Neural crest cell (in vitro differentiated cells): ENCODE measurements around the gene CSAD. TPM values are rescaled to one million over a fixed set of nuclear protein-coding genes. Genes with fewer than 3 reads are reported as not detected.

ENCODE experiments used
- DNase-seq: peaks from one replicate; pipeline ENCODE4 v3.0.0; 2021; ENCODE audit warnings: low read depth, mixed read lengths, low spot score
- H3K27ac Mint-ChIP-seq: one replicate; pipeline ENCODE4 v1.8.0; 2021; ENCODE audit warnings: mild to moderate bottlenecking, mixed read lengths; ENCODE audit not compliant: unreplicated experiment
- H3K27me3 Mint-ChIP-seq: 2 replicates; pipeline ENCODE4 v1.8.0; 2021; ENCODE audit warnings: low read depth, mild to moderate bottlenecking, mixed read lengths
- H3K36me3 Mint-ChIP-seq: 2 replicates; pipeline ENCODE4 v1.8.0; 2021; ENCODE audit warnings: low read depth, mild to moderate bottlenecking, mixed read lengths
- H3K4me1 Mint-ChIP-seq: 2 replicates; pipeline ENCODE4 v1.8.0; 2021; ENCODE audit warnings: mixed read lengths
- H3K4me3 Mint-ChIP-seq: one replicate; pipeline ENCODE4 v1.8.0; 2021; ENCODE audit warnings: mild to moderate bottlenecking, mixed read lengths
- H3K9me3 Mint-ChIP-seq: 2 replicates; pipeline ENCODE4 v1.8.0; 2021; ENCODE audit warnings: mixed read lengths
- total RNA-seq: library from RNA; stranded (reverse); gene quantifications from 2 replicates; pipeline ENCODE4 v1.2.1, GENCODE V29; 2021
- TF ChIP-seq, protein P1 (sequence below): fragments of 200-600 bp; sonication (generic); conservative IDR thresholded peaks from 2 replicates; pipeline ENCODE4 v1.5.0; 2021; ENCODE audit warnings: antibody characterized with exemption, mild to moderate bottlenecking

CSAD gene
- total RNA-seq, 1 donor from 2014 or later: 22.1 TPM

DNA sequence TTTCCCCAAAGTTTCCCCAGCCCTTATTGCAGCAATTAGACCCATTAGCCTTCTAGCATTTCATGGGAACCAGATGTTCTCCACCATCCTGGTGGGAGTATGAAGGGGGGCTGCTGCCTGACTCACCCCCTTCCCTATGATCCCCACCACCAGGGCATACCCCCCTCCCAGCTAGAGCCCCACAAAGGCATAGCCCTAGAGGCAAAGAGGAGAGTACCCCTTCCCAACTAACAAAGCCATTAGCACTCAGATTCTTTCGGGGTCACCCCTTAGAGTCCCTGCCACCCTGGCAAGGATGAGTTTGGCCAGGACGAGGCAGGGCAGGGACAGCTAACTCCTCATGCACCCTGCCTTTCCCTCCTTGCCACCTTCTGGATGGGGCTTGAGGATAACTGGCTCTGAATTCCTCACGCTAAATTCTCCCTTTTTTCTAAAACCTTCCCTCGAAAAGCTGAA is 42.1 kb upstream of the CSAD start:
- Mint-ChIP-seq H3K9me3 (no peaks in the 10 kb centered on the region), H3K4me3 (peak overlapping the region; percentile 78), H3K36me3 (no peaks in the 10 kb centered on the region), H3K27me3 (peaks cover 57% of the 10 kb centered on the region), H3K4me1 (peaks cover 68% of the 10 kb centered on the region), H3K27ac (no peak overlapping the region)
- TF ChIP-seq, protein P1, sequence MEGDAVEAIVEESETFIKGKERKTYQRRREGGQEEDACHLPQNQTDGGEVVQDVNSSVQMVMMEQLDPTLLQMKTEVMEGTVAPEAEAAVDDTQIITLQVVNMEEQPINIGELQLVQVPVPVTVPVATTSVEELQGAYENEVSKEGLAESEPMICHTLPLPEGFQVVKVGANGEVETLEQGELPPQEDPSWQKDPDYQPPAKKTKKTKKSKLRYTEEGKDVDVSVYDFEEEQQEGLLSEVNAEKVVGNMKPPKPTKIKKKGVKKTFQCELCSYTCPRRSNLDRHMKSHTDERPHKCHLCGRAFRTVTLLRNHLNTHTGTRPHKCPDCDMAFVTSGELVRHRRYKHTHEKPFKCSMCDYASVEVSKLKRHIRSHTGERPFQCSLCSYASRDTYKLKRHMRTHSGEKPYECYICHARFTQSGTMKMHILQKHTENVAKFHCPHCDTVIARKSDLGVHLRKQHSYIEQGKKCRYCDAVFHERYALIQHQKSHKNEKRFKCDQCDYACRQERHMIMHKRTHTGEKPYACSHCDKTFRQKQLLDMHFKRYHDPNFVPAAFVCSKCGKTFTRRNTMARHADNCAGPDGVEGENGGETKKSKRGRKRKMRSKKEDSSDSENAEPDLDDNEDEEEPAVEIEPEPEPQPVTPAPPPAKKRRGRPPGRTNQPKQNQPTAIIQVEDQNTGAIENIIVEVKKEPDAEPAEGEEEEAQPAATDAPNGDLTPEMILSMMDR: no peak
- no peak for DNase-seq

GRCh38 chr12:53222170-53222721 is 41.5 kb upstream of the CSAD start:
- Mint-ChIP-seq H3K27ac (peak overlapping the region; percentile 72), H3K9me3 (no peaks in the 10 kb centered on the region), H3K4me1 (peaks cover 73% of the 10 kb centered on the region), H3K36me3 (no peaks in the 10 kb centered on the region), H3K27me3 (peaks cover 63% of the 10 kb centered on the region), H3K4me3 (peak overlapping the region; percentile 78)
- TF ChIP-seq, protein P1: no peak
- no peak for DNase-seq

GRCh38 chr12:53221203-53222080 is 40.7 kb upstream of the CSAD start:
- H3K4me3 Mint-ChIP-seq: peak overlapping the region; percentile 88
- H3K36me3 Mint-ChIP-seq: no peaks in the 10 kb centered on the region
- H3K27ac Mint-ChIP-seq: no peak overlapping the region
- peaks cover 74% of the 10 kb centered on the region for H3K4me1 Mint-ChIP-seq
- no peaks in the 10 kb centered on the region for H3K9me3 Mint-ChIP-seq
- H3K27me3 Mint-ChIP-seq: peaks cover 68% of the 10 kb centered on the region
- DNase-seq: peak; percentile 53
- TF ChIP-seq, protein P1: peak; percentile 45

- TF ChIP-seq, protein P1: no peak
- DNase-seq: peak; percentile 78
- H3K9me3 Mint-ChIP-seq: no peaks in the 10 kb centered on the region
- no peaks in the 10 kb centered on the region for H3K36me3 Mint-ChIP-seq
- H3K4me1 Mint-ChIP-seq: peaks cover 76% of the 10 kb centered on the region
- peak overlapping the region; percentile 88 for H3K4me3 Mint-ChIP-seq
- peaks cover 75% of the 10 kb centered on the region for H3K27me3 Mint-ChIP-seq
- no peak overlapping the region for H3K27ac Mint-ChIP-seq
These were observed 40.0 kb upstream of the CSAD start for GRCh38 chr12:53220694-53221202.

- Mint-ChIP-seq H3K27me3 (peaks cover 74% of the 10 kb centered on the region), H3K36me3 (no peaks in the 10 kb centered on the region), H3K27ac (no peak overlapping the region), H3K4me3 (peak overlapping the region; percentile 88), H3K4me1 (peaks cover 76% of the 10 kb centered on the region), H3K9me3 (no peaks in the 10 kb centered on the region)
- DNase-seq: no peak
- TF ChIP-seq, protein P1: no peak
These were observed 39.4 kb upstream of the CSAD start for GRCh38 chr12:53219956-53220693.
